ENCODE data around the gene PRKCE.
A peak's percentile ranks its signal among the peaks of the same experiment; 100 is the strongest.

PRKCE gene

GRCh38 chr2:46077522-46078107, 426.1 kb downstream of the PRKCE start:
- no peak for DNase-seq (ENCODE audit: low read depth)

GRCh38 chr2:46079985-46080560, 428.6 kb downstream of the PRKCE start:
- DNase-seq (ENCODE audit: low read depth): no peak

GRCh38 chr2:46082531-46083485, 431.3 kb downstream of the PRKCE start:
- peak; percentile 99 for DNase-seq (ENCODE audit: low read depth)

- DNase-seq (ENCODE audit: low read depth): no peak
Observed at GRCh38 chr2:46086578-46087070, 435.1 kb downstream of the PRKCE start.

- peak; percentile 38 for DNase-seq (ENCODE audit: low read depth)
Observed at GRCh38 chr2:46087492-46087891, 436.0 kb downstream of the PRKCE start.

- DNase-seq (ENCODE audit: low read depth): no peak
Observed at GRCh38 chr2:46091004-46091403, 439.5 kb downstream of the PRKCE start.

- no peak for DNase-seq (ENCODE audit: low read depth)
Observed at GRCh38 chr2:46091961-46092667, 440.6 kb downstream of the PRKCE start.

- no peak for DNase-seq (ENCODE audit: low read depth)
Observed at GRCh38 chr2:46094689-46095088, 443.2 kb downstream of the PRKCE start.

- peak; percentile 16 for DNase-seq (ENCODE audit: low read depth)
Observed at GRCh38 chr2:46095830-46096229, 444.4 kb downstream of the PRKCE start.

- no peak for DNase-seq (ENCODE audit: low read depth)
Observed at GRCh38 chr2:46096260-46096659, 444.8 kb downstream of the PRKCE start.

- peak; percentile 96 for DNase-seq (ENCODE audit: low read depth)
Observed at GRCh38 chr2:46097714-46098480, 446.4 kb downstream of the PRKCE start.

- DNase-seq (ENCODE audit: low read depth): peak; percentile 80
Observed at GRCh38 chr2:46098621-46099062, 447.2 kb downstream of the PRKCE start.

GRCh38 chr2:46101557-46102220, 450.2 kb downstream of the PRKCE start:
- DNase-seq (ENCODE audit: low read depth): peak; percentile 30

- DNase-seq (ENCODE audit: low read depth): no peak
Observed at GRCh38 chr2:46106690-46107089, 455.2 kb downstream of the PRKCE start.

- no peak for DNase-seq (ENCODE audit: low read depth)
Observed at GRCh38 chr2:46114996-46115395, 463.5 kb downstream of the PRKCE start.

GRCh38 chr2:46116150-46116549, 464.7 kb downstream of the PRKCE start:
- peak; percentile 10 for DNase-seq (ENCODE audit: low read depth)

GRCh38 chr2:46116553-46116991, 465.1 kb downstream of the PRKCE start:
- DNase-seq (ENCODE audit: low read depth): peak; percentile 29

GRCh38 chr2:46117379-46117778, 465.9 kb downstream of the PRKCE start:
- no peak for DNase-seq (ENCODE audit: low read depth)

GRCh38 chr2:46117994-46118393, 466.5 kb downstream of the PRKCE start:
- DNase-seq (ENCODE audit: low read depth): no peak

GRCh38 chr2:46118656-46119371, 467.3 kb downstream of the PRKCE start:
- DNase-seq (ENCODE audit: low read depth): peak; percentile 69
